GM19351 (cell line): ENCODE results near the gene STAU1.
"Not testable (repeated sequence)": the region's sequence is repeated elsewhere in the genome, so short reads cannot be mapped to it uniquely, and the experiment has no call there.

Source experiments
- ATAC-seq: cut with Tn5 transposase; IDR thresholded peaks from one replicate; pipeline ENCODE4 v1.9.1; 2021; ENCODE audit warnings: mild to moderate bottlenecking, moderate library complexity; ENCODE audit not compliant: unreplicated experiment

STAU1 gene

DNA sequence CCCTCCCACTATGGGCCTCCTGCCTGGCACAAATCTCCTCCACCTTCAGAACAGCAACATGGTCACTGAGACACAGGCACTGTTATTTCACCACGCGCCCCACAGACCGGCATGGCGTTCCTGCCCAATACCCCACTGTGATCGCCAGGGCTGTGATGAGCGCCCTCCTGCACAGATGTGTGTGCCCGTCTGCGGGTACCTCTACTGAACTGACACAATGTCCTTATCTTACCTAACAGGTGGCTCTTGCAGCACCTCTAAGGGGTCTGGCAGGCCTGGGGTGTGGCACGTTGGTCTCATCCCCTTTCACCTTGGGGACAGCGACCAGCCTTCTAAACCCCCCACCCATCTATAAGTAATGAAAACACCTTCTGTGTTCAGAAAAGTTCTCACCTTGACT, 64.2 kb downstream of the STAU1 start:
- ATAC-seq = no peak

DNA sequence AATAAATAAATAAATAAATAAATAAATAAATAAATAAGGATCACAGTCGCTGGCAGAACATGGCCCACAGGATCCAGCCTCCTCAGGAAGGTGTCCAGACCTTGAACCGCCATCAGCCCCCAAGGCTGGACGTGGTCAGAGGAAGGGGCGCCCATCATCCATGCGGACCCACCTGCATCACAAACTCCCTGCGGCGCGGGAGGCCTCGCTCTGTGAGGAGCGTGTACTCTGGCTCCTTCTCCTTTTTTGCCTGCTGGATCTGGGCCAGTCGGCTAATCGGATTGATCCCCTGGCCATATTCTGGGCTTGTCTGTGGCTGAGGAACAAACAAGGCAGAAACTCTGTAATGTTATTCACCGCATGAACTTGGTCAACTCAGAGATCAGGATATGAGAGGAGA, 65.2 kb downstream of the STAU1 start:
- ATAC-seq = no peak

DNA sequence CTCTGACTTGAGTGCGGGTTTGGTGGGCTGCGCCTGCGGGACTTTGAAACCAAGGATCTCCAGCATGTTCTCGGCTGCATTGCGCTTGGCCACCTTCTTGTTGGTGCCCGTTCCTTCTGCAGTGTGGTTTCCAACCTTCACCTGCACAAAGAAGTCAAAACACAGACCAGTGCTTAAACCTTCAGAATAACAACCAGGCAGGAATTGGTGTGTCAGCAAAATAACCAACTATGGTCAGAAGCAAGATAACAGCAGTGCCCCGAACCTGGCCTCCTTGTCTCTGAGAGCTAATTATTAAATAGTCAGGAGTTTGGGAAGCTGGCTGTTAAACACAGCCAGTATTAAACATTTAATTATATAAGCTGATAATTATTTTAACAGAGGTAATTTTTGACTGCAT, 68.1 kb downstream of the STAU1 start:
- no peak for ATAC-seq

DNA sequence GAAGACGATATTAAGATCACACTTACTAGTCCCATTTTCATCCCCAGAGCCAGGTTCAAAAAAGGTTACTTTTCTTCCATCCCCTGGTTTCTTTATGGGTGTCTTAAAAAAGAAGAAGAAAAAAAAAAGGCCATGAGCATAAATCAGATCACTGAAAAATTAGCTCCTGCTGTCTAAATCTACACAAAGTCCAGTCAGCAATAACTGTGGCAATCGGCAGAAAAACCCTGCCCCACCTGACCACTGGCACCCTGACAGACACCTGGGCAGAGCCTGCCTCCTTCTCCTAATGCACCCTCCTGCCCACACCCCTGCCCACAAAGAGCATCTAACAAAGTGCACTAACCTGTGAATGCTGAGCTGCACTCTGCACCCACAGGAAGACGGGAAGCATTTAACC, 69.8 kb downstream of the STAU1 start:
- ATAC-seq = no peak

DNA sequence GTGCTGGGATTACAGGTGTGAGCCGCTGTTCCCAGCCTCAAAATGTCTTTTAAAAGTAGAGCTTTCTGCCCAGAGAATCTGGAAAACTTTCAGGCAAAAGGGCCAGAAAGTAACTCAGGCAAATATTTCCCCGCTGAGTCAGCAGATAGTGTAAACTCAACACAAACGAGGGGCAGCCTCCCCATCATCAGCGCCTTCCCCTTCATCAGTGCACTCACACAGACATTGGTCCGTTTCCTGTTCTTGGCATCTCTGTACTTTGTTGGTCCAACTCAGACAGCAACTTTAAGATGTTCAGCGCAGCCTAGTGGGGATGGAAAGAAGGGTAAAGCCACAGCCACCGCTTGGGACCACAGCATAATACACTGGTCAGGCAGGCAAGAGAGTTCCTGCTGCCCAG, 72.6 kb downstream of the STAU1 start:
- no peak for ATAC-seq

DNA sequence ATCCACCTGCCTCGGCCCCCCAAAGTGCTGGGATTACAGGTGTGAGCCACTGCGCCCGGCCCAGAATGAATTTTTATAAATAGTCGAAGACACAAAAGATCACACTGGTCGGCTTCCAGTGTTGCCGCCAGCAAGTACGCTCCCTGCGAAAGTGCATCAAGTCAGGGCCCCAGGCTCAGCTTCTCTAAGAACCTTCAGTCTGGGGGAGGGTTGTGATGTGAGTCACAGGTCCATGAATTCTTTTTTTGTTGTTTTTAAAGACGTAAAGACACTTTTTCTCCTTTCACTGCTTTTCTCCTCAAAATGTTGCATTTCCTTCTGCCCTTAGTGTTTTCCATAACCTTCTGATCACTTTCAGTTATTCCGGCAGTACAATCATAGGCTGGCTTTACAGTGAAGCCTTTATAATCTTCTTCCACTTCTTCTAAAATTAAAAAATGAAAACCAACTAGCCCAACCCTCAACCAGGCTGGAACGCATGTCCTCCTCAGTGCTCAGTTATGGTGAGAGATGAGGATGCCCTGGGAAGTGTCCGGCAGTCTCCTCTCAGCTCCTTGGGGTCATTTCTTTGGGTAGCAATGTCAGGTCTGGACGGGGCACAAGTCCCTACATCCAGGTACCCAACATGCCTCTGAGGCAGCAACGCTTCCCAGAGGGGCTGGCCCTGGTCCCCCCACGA, 75.4 kb downstream of the STAU1 start:
- ATAC-seq = no peak

DNA sequence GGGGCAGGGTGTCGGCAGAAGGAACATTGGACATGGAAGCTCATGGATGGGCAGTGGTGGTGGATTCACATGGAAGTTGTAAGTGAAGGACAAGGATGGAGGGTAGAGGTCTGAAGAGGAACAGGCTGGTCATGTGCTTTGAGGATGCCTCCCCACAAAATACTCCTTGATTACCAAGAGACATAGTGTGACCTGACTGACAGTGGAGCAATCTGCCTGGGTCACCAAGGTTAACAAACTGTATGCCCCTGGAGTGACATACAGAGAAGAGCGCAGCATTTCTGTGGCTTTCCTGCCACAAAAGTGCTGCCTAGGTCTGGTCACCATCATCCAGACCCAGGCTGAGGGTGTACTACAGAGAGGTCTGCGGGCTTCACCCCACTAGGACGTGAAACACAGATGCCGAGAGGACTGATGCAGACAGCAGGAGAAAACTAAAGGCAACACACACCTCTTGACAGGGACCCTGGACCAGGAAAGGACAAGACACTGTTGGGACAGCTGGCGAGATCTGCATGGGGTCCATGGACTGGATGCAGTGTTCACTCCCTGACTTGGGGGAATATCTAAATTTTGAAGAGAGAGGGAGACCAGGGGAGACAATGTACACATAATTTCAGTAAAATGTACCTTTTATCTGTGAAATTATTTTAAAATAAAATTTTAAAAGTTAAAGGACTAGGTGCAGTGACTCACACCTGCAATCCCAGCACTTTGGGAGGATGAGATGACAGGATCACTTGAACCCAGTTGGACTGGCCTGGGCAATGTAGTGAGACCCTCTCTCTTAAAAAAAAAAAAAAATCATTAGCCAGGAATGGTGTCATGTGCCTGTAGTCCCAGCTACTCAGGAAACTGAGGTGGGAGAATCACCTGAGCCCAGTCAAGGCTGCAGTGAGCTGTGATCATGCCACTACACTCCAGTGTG, 77.1 kb downstream of the STAU1 start:
- no peak for ATAC-seq

DNA sequence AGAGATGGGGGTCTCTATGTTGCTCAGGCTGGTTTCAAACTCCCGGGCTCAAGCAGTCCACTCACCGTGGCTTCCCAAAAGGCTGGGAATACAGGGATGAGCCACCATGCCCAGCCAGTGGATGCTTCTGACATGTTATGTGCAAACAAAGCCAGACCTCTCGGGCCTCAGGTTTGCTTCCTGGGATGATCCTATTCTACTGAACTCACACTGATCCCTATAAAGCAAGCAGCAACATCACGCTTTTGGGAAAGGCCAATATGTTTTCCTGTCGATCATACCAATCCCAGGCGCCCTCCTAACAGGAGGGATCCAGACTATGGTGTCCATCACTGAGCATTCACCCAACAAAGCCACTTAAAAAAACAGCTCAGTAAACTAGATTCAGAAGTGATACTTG, 81.8 kb downstream of the STAU1 start:
- no peak for ATAC-seq

DNA sequence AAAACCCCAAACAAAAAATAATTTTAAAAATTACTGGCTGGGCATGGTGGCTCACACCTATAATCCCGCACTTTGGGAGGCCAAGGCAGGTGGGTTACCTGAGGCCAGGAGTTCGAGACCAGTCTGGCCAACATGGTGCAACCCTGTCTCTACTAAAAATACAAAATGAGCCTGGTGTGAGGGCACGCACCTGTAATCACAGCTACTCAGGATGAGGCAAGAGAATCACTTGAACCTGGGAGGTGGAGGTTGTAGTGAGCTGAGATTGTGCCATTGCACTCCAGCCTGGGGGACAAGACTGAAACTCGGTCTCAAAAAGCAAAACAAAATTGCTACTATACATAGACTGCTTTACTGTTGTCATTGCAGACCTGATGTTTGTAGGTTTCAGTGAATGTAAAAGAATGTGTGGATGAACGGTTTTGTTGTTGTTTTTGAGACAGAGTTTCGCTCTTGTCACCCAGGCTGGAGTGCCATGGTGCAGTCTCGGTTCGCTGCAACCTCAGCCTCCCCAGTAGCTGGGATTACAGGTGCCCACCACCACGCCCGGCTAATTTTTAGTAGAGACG, 83.1 kb downstream of the STAU1 start:
- ATAC-seq = not testable (repeated sequence)

DNA sequence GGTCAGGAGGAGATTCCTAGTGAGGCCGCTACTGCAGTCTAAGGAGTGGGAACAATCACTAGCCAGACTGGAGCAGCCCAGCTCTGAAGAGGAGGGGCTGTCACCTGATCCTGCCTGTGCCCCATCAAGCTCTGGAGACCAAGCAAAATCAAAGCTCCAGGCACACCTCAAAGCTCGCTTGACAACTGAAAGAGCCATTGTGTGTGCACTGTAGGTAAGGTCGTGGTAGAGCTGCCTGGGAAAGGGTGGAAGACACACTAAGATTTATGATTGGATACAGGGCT, 83.8 kb downstream of the STAU1 start:
- no peak for ATAC-seq

DNA sequence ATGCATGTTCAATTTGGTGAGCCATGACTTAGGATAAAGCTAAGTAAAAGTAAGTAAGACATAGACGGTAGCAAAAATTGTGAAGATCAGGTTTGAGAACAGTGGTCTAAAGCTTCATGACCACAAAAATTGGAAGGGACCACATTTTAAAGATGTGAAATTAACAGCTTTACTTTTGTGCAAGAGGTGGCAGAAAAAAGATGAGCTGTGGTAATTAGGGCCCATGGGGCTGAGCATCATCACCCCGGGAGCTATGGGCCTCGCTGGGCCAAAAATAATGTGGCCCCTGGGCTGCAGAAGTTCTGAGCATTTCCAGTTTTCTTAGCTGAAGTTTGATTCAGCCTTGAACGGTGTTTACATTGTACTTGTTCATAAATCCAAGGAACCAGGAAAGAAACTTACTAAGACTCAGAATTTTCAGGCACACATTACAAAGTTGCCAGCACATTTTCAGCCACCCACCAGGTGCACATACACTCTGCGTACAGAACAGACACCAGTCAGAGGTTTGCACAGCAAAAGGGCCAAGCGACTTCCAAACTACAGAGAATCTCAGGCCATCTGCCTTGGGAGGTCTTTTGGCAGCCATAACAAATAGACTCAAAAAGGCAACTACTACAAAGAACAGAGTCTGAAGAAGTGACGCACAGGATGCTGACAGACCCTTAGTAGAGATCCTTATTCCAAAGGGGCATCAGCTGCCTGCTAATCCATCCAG, 84.3 kb downstream of the STAU1 start:
- no peak for ATAC-seq

DNA sequence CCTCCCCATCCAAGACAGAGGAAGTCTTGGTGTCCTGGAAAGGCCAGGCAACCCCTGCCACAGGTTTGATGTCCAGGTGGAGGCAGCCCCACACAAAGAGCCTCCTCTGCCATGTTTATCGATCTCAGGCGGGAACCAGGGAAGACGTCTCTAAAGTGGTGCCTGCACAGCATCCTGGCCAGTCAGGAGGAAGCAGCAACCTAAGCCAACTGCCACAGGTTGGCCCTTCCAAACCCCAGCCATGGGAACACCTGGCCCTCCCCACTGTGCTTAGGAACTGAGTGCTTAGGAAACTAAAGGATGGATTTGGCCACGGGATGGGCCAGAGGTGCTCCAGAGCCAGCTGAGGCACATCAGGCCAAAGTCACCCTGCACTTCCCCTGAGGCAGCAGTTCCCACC, 85.1 kb downstream of the STAU1 start:
- ATAC-seq = no peak

DNA sequence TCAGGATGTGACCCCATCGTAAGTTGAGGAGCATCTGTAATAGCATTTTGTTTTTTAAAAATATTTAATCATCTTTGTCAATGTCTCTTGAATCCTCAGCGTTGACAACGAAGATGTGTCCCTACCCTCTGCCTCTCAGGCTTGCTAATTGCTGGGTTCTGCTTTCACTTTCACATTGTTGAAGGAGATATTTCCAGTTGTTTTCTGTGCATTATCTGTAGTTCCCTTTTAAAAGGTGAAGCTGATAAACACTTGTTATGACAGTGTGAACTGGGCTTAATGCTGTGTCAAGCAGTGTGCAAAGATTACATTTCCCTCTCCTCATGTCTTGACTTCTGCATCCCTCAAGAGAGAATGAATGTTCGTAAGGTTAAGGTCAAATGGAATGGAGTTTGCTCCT, 87.2 kb downstream of the STAU1 start:
- no peak for ATAC-seq

DNA sequence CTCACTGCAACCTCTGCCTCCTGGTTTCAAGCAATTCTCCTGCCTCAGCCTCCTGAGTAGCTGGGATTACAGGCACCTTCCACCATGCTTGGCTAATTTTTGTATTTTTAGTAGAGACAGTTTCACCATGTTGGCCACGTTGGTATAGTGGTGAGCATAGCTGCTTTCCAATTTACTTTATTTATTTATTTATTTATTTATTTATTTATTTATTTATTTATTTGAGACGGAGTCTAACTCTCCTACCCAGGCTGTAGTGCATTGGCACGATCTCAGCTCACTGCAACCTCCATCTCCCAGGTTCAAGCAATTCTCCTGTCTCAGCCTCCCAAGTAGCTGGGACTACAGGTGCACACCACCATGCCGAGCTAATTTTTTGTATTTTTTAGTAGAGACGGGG, 87.8 kb downstream of the STAU1 start:
- not testable (repeated sequence) for ATAC-seq

DNA sequence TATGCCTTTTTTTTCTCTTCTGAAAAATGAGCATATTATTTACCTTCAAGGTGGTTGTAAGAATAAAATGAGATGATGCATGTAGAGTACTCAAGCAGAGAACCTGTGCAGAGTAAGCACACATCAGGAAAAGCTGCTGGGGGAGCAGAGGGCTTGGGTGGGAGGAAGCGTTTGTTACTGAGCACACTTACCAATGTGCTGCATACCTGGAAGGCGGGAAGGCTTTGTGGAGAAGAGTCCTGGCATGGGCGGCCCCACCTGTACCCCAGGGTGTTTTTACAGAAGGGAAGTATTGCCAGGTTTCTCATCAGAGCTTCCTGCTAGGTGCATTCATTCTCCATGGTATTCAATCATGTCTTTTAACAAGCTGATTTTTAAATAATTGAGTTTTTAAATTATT, 89.1 kb downstream of the STAU1 start:
- ATAC-seq = no peak

DNA sequence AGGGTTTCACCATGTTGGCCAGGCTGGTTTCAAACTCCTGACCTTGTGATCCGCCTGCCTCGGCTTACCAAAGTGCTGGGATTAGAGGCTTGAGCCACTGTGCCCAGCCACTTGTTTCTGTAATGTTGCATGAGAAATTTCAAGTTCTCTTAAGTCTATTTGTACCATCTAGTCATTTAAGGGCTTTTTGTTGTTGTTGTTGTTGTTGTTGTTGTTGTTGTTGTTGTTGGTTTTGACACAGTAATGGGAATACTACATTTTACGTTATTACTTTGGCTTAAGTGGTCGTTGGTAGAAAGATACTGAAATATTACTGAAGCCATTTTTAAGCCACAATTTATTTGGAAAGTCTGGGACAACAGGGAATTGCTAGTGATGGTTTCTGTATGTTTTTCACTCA, 90.0 kb downstream of the STAU1 start:
- ATAC-seq = no peak

DNA sequence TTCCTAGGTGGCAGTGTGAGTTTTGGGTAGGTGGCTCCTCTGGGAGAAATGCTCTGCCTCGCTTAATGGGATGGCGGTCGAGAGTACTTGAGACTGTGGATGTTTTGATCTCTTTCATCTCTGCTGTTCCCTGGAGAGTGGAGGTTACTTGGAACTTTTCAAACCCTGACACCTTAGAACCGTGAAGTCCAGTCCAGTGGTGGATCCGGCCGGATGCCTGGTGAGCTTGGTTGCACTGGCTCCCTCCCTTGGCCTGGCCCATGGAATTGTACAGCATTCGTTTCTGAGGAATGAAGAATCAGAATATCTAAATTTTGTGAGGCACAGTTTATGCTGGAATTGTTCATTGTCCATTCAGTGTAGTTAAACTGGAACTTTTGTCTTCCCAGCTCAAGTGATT, 91.0 kb downstream of the STAU1 start:
- no peak for ATAC-seq

DNA sequence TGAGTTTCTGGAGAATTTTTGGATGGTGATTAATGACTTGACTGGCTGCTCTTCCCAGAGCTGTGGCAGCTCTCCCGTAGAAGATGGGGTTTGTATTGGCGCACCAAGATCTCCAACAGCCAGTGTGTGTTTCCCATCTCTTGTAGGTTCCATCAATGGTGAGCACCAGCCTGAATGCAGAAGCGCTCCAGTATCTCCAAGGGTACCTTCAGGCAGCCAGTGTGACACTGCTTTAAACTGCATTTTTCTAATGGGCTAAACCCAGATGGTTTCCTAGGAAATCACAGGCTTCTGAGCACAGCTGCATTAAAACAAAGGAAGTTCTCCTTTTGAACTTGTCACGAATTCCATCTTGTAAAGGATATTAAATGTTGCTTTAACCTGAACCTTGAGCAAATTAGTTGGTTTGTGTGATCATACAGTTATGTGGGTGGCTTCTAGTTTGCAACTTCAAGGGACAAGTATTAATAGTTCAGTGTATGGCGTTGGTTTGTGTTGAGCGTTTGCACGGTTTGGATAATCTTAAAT, 91.9 kb downstream of the STAU1 start:
- no peak for ATAC-seq

DNA sequence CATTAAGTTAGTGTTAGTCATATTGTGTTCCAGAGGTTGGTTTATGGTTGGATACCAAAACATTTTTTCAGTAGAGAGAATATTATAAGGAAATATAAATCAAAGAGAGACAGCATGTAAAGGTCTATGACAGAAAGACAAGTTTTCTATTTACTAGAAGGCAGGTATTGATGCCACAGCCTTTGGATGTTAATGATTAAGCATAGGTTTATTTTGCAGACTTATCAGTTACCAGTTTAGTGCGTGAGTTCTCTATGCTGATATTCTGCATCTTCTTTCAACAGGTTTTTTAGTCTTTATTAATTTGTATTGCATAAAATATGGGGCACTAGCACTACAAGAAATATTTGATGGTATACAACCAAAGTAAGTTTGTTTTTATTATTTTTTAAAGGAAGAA, 96.4 kb downstream of the STAU1 start:
- no peak for ATAC-seq

DNA sequence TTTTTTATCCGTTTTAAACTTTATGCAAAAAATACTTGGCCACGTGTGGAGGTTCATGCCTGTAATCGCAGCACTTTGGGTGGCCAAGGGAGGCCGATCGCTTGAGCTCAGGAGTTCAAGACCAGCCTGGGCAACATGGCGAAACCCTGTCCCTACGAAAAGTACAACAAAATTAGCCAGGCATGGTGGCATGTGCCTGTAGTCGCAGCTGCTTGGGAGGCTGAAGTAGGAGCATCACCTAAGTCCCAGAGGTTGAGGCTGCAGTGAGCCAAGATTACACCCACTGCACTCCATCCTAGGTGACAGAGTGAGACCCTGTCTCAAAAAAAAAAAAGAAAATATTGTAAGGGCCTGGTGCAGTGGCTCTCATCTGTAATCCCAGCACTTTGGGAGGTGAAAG, 97.0 kb downstream of the STAU1 start:
- ATAC-seq = no peak

DNA sequence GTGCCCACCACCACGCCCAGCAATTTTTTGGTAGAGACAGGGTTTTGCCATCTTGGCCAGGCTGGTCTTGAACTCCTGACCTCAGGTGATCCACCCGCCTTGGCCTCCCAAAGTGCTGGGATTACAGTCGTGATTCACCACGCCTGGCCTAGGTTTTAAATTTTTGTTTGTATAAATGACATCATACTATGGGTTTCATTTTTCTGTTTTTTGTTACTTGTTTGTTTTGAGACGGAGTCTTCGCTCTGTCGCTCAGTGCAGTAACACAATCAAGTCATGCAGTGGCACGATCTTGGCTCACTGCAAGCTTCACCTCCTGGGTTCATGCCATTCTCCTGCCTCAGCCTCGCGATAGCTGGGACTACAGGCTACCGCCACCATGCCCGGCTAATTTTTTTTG, 105.8 kb downstream of the STAU1 start:
- ATAC-seq = not testable (repeated sequence)
